Keratinocyte (primary cell): ENCODE measurements around the gene BLNK. TPM values are rescaled to one million over a fixed set of nuclear protein-coding genes. Genes with fewer than 3 reads are reported as not detected.

Experiments
- DNase-seq: peaks from one replicate; pipeline ENCODE4 v3.0.0-alpha.2; 2011; ENCODE audit warnings: low read depth, missing footprints, low spot score
- FAIRE-seq: peaks from 2 replicates; lab custom pipeline; 2011; peaks lifted over from hg19 to GRCh38; lab: Jason Lieb, UNC
- H2AFZ ChIP-seq: 2 replicates; pipeline ENCODE4 v1.6.0; 2012; ENCODE audit warnings: low read length, control low read depth, inconsistent platforms; ENCODE audit not compliant: control insufficient read depth
- H3K27ac ChIP-seq: 2 replicates; pipeline ENCODE4 v1.5.1; 2011; ENCODE audit warnings: low read length; ENCODE audit not compliant: control insufficient read depth, insufficient read depth
- H3K27me3 ChIP-seq: 3 replicates; pipeline ENCODE4 v1.6.0; 2011; ENCODE audit warnings: low read length; ENCODE audit not compliant: control insufficient read depth, insufficient read depth; ENCODE audit errors: extremely low read depth
- H3K36me3 ChIP-seq, 2 experiments: 2 replicates in 1 of 2; 3 replicates in 1 of 2; pipeline ENCODE4 v1.5.1; 2011; ENCODE audit warnings: low read length in 2 of 2, mild to moderate bottlenecking in 1 of 2; ENCODE audit not compliant: control insufficient read depth in 2 of 2, insufficient read depth in 2 of 2; ENCODE audit errors: extremely low read depth in 1 of 2
- H3K4me1 ChIP-seq: 3 replicates; pipeline ENCODE4 v1.5.1; 2011; ENCODE audit warnings: low read length; ENCODE audit not compliant: control insufficient read depth, insufficient read depth; ENCODE audit errors: extremely low read depth
- H3K4me2 ChIP-seq: 3 replicates; pipeline ENCODE4 v1.6.0; 2011; ENCODE audit warnings: low read depth, low read length; ENCODE audit not compliant: control insufficient read depth, insufficient read depth; ENCODE audit errors: extremely low read depth
- H3K4me3 ChIP-seq, 3 experiments: fragments of 200-600 bp in 1 of 3; sonication (generic) in 1 of 3; 2 replicates in 2 of 3; 3 replicates in 1 of 3; pipeline ENCODE4 v1.5.1; 2011 to 2016; ENCODE audit warnings: low read length in 3 of 3, mild to moderate bottlenecking in 3 of 3, control low read depth in 2 of 3, inconsistent platforms in 1 of 3, low read depth in 1 of 3, mixed read lengths in 1 of 3, mixed run types in 1 of 3, moderate library complexity in 1 of 3; ENCODE audit not compliant: control insufficient read depth in 2 of 3, insufficient read depth in 2 of 3; ENCODE audit errors: extremely low read depth in 1 of 3
- H3K79me2 ChIP-seq: 2 replicates; pipeline ENCODE4 v1.6.0; 2012; ENCODE audit warnings: low read length; ENCODE audit not compliant: control insufficient read depth, insufficient read depth
- H3K9ac ChIP-seq: 3 replicates; pipeline ENCODE4 v1.6.0; 2011; ENCODE audit warnings: low read length; ENCODE audit not compliant: control insufficient read depth, insufficient read depth; ENCODE audit errors: extremely low read depth
- H3K9me1 ChIP-seq: 3 replicates; pipeline ENCODE4 v1.6.0; 2011; ENCODE audit warnings: low read length; ENCODE audit not compliant: control insufficient read depth, insufficient read depth; ENCODE audit errors: extremely low read depth
- H3K9me3 ChIP-seq: 2 replicates; pipeline ENCODE4 v1.5.1; 2012; ENCODE audit warnings: low read depth, low read length; ENCODE audit not compliant: control insufficient read depth
- H4K20me1 ChIP-seq: 3 replicates; pipeline ENCODE4 v1.6.0; 2011; ENCODE audit warnings: low read length; ENCODE audit not compliant: control insufficient read depth, insufficient read depth; ENCODE audit errors: extremely low read depth
- CTCF ChIP-seq, 3 experiments: IDR thresholded peaks in 1 of 3; conservative IDR thresholded peaks in 1 of 3; optimal IDR thresholded peaks in 1 of 3; 2 replicates in 2 of 3; 3 replicates in 1 of 3; pipeline versions ENCODE3 to v1.5.1; 2011; ENCODE audit warnings: low read length in 3 of 3, mild to moderate bottlenecking in 3 of 3, moderate library complexity in 2 of 3, control low read depth in 1 of 3, inconsistent platforms in 1 of 3; ENCODE audit not compliant: insufficient read depth in 2 of 3; ENCODE audit errors: extremely low read depth in 1 of 3
- EZH2 ChIP-seq: IDR thresholded peaks from one replicate; pipeline ENCODE4 v1.6.1; 2012; ENCODE audit warnings: inconsistent platforms, mild to moderate bottlenecking, low read length, moderate library complexity
- dilution Hi-C: fragments of 300-500 bp; cut with MboI; formaldehyde crosslinking; loops from one replicate; pipeline ENCODE4 v1.7.0; 2020; ENCODE audit warnings: low sequenced_read_pairs; ENCODE audit not compliant: extremely low pct_ligation_motif_present
- polyA minus RNA-seq, 3 experiments: library from RNA; depleted of rRNA, polyadenylated mRNA; stranded (reverse); fragments of >200 nt; gene quantifications; 1 replicate in 1 of 3; 2 replicates in 1 of 3; 3 replicates in 1 of 3; pipeline ENCODE4 v1.2.3, GENCODE V29; 2011
- polyA plus RNA-seq, 5 experiments: library from polyadenylated mRNA; depleted of rRNA in 3 of 5; stranded (reverse) in 3 of 5; stranded (forward) in 1 of 5; unstranded in 1 of 5; fragments of >200 nt; gene quantifications; 1 replicate in 1 of 5; 2 replicates in 3 of 5; 3 replicates in 1 of 5; pipeline versions ENCODE4 v1.2.1 to v1.2.3, GENCODE V29; 2011 to 2012; ENCODE audit warnings: missing spikeins in 2 of 5, low read depth in 1 of 5, low replicate concordance in 1 of 5

Gene BLNK
- polyA plus RNA-seq: 0.51 to 4.4 TPM (median 2.2 TPM) in 3 replicates
- polyA plus RNA-seq (2011; ENCODE audit: low read depth): 9.5 TPM
- 2.3 and 2.8 TPM in 2 replicates for polyA plus RNA-seq (2011; cell fraction: cytosol; rRNA removed)
- 6.0 and 6.9 TPM in 2 replicates for polyA plus RNA-seq (2011; cell fraction: nucleus; rRNA removed)
- 0.41 and 12.3 TPM in 2 replicates for polyA plus RNA-seq (2012; ENCODE audit: low replicate concordance)
- 2.1 to 3.7 TPM in 2 of 3 replicates, not detected in the other for polyA minus RNA-seq
- not detected for polyA minus RNA-seq (2011; cell fraction: cytosol; rRNA and poly(A)+ RNA removed)
- polyA minus RNA-seq (2011; cell fraction: nucleus; rRNA and poly(A)+ RNA removed): 2.6 and 5.2 TPM in 2 replicates

DNA sequence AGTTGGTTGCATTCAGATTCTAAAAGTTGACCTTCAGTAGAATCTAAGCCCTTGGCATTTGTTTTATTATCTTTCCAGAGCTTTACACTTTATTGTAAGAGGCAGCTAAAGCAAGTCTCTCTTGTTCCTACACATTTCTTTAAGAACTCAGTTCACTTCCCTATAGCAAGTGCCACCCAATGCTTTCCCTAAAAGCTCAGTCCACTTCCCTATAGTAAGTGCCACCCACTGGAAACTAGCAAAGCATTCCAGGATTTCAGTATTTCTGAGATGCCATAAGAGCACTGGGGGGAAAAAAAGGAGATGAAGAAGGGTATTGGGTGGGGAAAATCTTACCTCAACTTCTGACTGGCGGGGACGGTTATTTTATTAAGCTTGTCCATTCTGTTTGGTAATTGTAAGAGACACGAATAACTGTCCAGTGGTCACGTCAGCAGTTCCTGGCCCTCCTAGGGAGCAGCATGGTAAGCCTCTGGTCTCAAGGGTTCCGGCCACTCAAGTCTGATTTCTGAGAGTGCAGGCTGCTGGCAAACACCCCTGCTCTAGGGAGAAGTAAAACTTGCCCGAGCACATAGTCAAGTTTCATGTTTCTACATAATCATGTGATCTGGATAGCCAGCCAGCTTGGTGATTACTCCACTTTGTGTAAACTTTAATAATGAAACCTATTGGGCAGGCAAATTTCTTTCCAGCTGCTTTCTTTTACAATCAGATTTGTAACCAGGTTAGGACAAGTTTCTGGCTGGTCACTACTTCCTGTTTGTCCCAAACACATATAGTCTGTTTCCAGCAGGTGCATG is at the start of gene BLNK:
Gene BLNK, minus strand, starts transcription at position 554 of the 800 bp plus-strand sequence. Its CDS starts 171 bp downstream, at position 383.
- dilution Hi-C loops: no loop called here
- Histone ChIP-seq H3K27ac (peak within 1 kb of the TSS; percentile 32), H3K27me3 (no peaks in the 10 kb centered on the region), H3K9ac (no peak within 1 kb of the TSS), H3K9me1 (no peaks in the 10 kb centered on the region), H3K4me1 (peaks cover 44% of the 10 kb centered on the region), H3K36me3 (no peaks in the 10 kb centered on the region), H3K4me2 (peak within 1 kb of the TSS; percentile 70), H2AFZ (peak within 1 kb of the TSS; percentile 84), H3K79me2 (no peaks in the 10 kb centered on the region), H3K9me3 (no peaks in the 10 kb centered on the region), H3K4me3 (peak within 1 kb of the TSS; percentile 29 to 40 (median 37)), H4K20me1 (no peaks in the 10 kb centered on the region)
- TF ChIP-seq CTCF (optimal IDR thresholded peaks at IDR 0.05 in 1 of 3, IDR thresholded peaks at IDR 0.05 in 1 of 3, conservative IDR thresholded peaks at IDR 0.05 in 1 of 3; ENCODE audit: extremely low read depth in 1 of 3, insufficient read depth in 2 of 3, low read length in 3 of 3) (no peak), EZH2 (no peak)
- FAIRE-seq (peak; percentile 78), DNase-seq (no peak)

- H3K27me3 ChIP-seq: peaks cover 2% of the 10 kb centered on the region
- no peaks in the 10 kb centered on the region for H3K9me3 ChIP-seq
- no peak overlapping the region for H3K4me2 ChIP-seq
- no peaks in the 10 kb centered on the region for H3K9me1 ChIP-seq
- no peaks in the 10 kb centered on the region for H3K79me2 ChIP-seq
- H3K27ac ChIP-seq: no peak overlapping the region
- H4K20me1 ChIP-seq: no peaks in the 10 kb centered on the region
- no peak overlapping the region for H2AFZ ChIP-seq
- dilution Hi-C loops: no loop called here
- DNase-seq (no peak), FAIRE-seq (no peak)
- TF ChIP-seq EZH2: no peak
- no peak for TF ChIP-seq CTCF (optimal IDR thresholded peaks at IDR 0.05 in 1 of 3, IDR thresholded peaks at IDR 0.05 in 1 of 3, conservative IDR thresholded peaks at IDR 0.05 in 1 of 3; ENCODE audit: extremely low read depth in 1 of 3, insufficient read depth in 2 of 3, low read length in 3 of 3)
- no peaks in the 10 kb centered on the region for H3K4me1 ChIP-seq
- no peak overlapping the region for H3K4me3 ChIP-seq
- H3K36me3 ChIP-seq: no peaks in the 10 kb centered on the region
- H3K9ac ChIP-seq: no peak overlapping the region
Observed at GRCh38 chr10:96319754-96320474, 48.5 kb upstream of the BLNK start.
